Measurements from ENCODE around the gene RAB23. TPM values are rescaled to one million over a fixed set of nuclear protein-coding genes. Genes with fewer than 3 reads are reported as not detected.
"Not testable (repeated sequence)": the region's sequence is repeated elsewhere in the genome, so short reads cannot be mapped to it uniquely, and the experiment has no call there.

The RAB23 gene
- polyA plus RNA-seq, 2 donors = 1.4 to 5.3 TPM

GRCh38 chr6:57246307-57246706 lies 24.2 kb upstream of the RAB23 start:
- Histone ChIP-seq H3K27ac (ENCODE audit: low read depth in 2 of 2, low read length in 1 of 2) (no peak overlapping the region), H3K36me3 (ENCODE audit: control insufficient read depth in 2 of 2, insufficient read depth in 2 of 2, low read length in 1 of 2) (no peaks in the 10 kb centered on the region), H3K4me3 (ENCODE audit: low read depth in 1 of 2, low read length in 2 of 2) (no peak overlapping the region), H3K27me3 (ENCODE audit: control insufficient read depth in 1 of 2, insufficient read depth in 2 of 2, low read length in 2 of 2) (no peaks in the 10 kb centered on the region), H3K4me1 (ENCODE audit: control insufficient read depth in 2 of 2, insufficient read depth in 2 of 2, low read length in 1 of 2) (no peaks in the 10 kb centered on the region), H3K9me3 (ENCODE audit: control insufficient read depth in 2 of 2, insufficient read depth in 1 of 2, low read depth in 1 of 2, low read length in 1 of 2) (no peaks in the 10 kb centered on the region)
- 88 to 89% methylated on average over 6 of the region's 6 CpGs for WGBS, 2 donors

- H3K9me3 ChIP-seq (ENCODE audit: control insufficient read depth in 2 of 2, insufficient read depth in 1 of 2, low read depth in 1 of 2, low read length in 1 of 2) = no peaks in the 10 kb centered on the region
- no peak overlapping the region for H3K27ac ChIP-seq (ENCODE audit: low read depth in 2 of 2, low read length in 1 of 2)
Observed at GRCh38 chr6:57243954-57244353, 21.8 kb upstream of the RAB23 start.

DNA sequence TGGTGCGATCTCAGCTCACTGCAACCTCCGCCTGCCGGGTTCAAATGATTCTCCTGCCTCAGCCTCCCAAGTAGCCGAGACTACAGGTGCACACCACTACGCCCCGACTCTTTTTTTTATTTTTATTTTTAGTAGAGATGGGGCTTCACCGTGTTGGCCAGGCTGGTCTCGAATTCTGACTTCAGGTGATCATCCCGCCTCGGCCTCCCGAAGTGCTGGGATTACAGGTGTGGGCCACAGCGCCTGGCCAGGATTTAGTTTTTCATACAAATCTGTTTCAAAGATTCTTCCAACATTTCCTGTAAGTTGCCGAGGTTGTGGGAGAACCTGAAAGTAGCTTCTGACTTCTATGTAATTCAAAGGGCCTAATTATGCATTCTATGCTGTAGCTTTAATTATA lies 21.4 kb upstream of the RAB23 start:
- WGBS, 2 donors = 97 to 98% methylated on average over 13 of the region's 13 CpGs

More at GRCh38 chr6:57243954-57244353, 21.8 kb upstream of the RAB23 start:
- Histone ChIP-seq H3K36me3 (ENCODE audit: control insufficient read depth in 2 of 2, insufficient read depth in 2 of 2, low read length in 1 of 2) (no peaks in the 10 kb centered on the region), H3K4me3 (ENCODE audit: low read depth in 1 of 2, low read length in 2 of 2) (no peak overlapping the region), H3K4me1 (ENCODE audit: control insufficient read depth in 2 of 2, insufficient read depth in 2 of 2, low read length in 1 of 2) (no peaks in the 10 kb centered on the region), H3K27me3 (ENCODE audit: control insufficient read depth in 1 of 2, insufficient read depth in 2 of 2, low read length in 2 of 2) (no peaks in the 10 kb centered on the region)
- 93 to 94% methylated on average over 7 of the region's 7 CpGs for WGBS, 2 donors

DNA sequence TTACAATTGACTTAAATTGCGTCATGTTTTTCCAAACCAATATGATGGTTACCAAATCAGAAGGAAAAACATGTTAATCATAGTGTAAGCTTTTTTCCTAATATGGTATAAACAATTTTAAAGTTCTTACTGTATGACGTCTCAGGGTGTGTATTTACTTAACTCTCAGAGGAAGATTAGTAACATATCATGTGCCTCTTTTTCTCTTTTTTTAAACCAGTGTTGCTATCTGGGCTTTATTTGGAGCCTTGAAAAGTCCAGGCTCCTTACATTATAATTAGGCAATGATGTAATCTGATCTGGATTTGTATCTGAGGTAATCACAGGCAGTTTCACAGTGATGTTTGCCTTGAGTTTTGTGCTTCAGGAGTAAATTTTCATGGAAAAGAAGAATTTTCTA lies 20.4 kb upstream of the RAB23 start:
- WGBS, 2 donors = 7 to 16% methylated on average over 2 of the region's 2 CpGs
- Histone ChIP-seq H3K4me3 (ENCODE audit: low read depth in 1 of 2, low read length in 2 of 2) (no peak overlapping the region), H3K4me1 (ENCODE audit: control insufficient read depth in 2 of 2, insufficient read depth in 2 of 2, low read length in 1 of 2) (no peaks in the 10 kb centered on the region), H3K36me3 (ENCODE audit: control insufficient read depth in 2 of 2, insufficient read depth in 2 of 2, low read length in 1 of 2) (no peaks in the 10 kb centered on the region), H3K27ac (ENCODE audit: low read depth in 2 of 2, low read length in 1 of 2) (no peak overlapping the region), H3K9me3 (ENCODE audit: control insufficient read depth in 2 of 2, insufficient read depth in 1 of 2, low read depth in 1 of 2, low read length in 1 of 2) (no peaks in the 10 kb centered on the region), H3K27me3 (ENCODE audit: control insufficient read depth in 1 of 2, insufficient read depth in 2 of 2, low read length in 2 of 2) (no peaks in the 10 kb centered on the region)

More for the DNA sequence above, 21.4 kb upstream of the RAB23 start:
- H3K9me3 ChIP-seq (ENCODE audit: control insufficient read depth in 2 of 2, insufficient read depth in 1 of 2, low read depth in 1 of 2, low read length in 1 of 2); H3K4me1 ChIP-seq (ENCODE audit: control insufficient read depth in 2 of 2, insufficient read depth in 2 of 2, low read length in 1 of 2); H3K36me3 ChIP-seq (ENCODE audit: control insufficient read depth in 2 of 2, insufficient read depth in 2 of 2, low read length in 1 of 2); H3K4me3 ChIP-seq (ENCODE audit: low read depth in 1 of 2, low read length in 2 of 2); H3K27me3 ChIP-seq (ENCODE audit: control insufficient read depth in 1 of 2, insufficient read depth in 2 of 2, low read length in 2 of 2); H3K27ac ChIP-seq (ENCODE audit: low read depth in 2 of 2, low read length in 1 of 2): not testable (repeated sequence)

- no peaks in the 10 kb centered on the region for H3K36me3 ChIP-seq (ENCODE audit: control insufficient read depth in 2 of 2, insufficient read depth in 2 of 2, low read length in 1 of 2)
- 55 to 68% methylated on average over 2 of the region's 2 CpGs for WGBS, 2 donors
- H3K9me3 ChIP-seq (ENCODE audit: control insufficient read depth in 2 of 2, insufficient read depth in 1 of 2, low read depth in 1 of 2, low read length in 1 of 2) = no peaks in the 10 kb centered on the region
- no peak overlapping the region for H3K4me3 ChIP-seq (ENCODE audit: low read depth in 1 of 2, low read length in 2 of 2)
- H3K4me1 ChIP-seq (ENCODE audit: control insufficient read depth in 2 of 2, insufficient read depth in 2 of 2, low read length in 1 of 2) = no peaks in the 10 kb centered on the region
- H3K27ac ChIP-seq (ENCODE audit: low read depth in 2 of 2, low read length in 1 of 2) = no peak overlapping the region
- peaks cover 0 to 2% of the 10 kb centered on the region in 2 donors for H3K27me3 ChIP-seq (ENCODE audit: control insufficient read depth in 1 of 2, insufficient read depth in 2 of 2, low read length in 2 of 2)
Observed at GRCh38 chr6:57226221-57226620, 4.1 kb upstream of the RAB23 start.

GRCh38 chr6:57224769-57225515 lies 2.8 kb upstream of the RAB23 start:
- peaks cover 0 to 2% of the 10 kb centered on the region in 2 donors for H3K27me3 ChIP-seq (ENCODE audit: control insufficient read depth in 1 of 2, insufficient read depth in 2 of 2, low read length in 2 of 2)
- H3K4me1 ChIP-seq (ENCODE audit: control insufficient read depth in 2 of 2, insufficient read depth in 2 of 2, low read length in 1 of 2) = no peaks in the 10 kb centered on the region
- H3K9me3 ChIP-seq (ENCODE audit: control insufficient read depth in 2 of 2, insufficient read depth in 1 of 2, low read depth in 1 of 2, low read length in 1 of 2) = no peaks in the 10 kb centered on the region
- no peaks in the 10 kb centered on the region for H3K36me3 ChIP-seq (ENCODE audit: control insufficient read depth in 2 of 2, insufficient read depth in 2 of 2, low read length in 1 of 2)
- H3K4me3 ChIP-seq (ENCODE audit: low read depth in 1 of 2, low read length in 2 of 2) = no peak overlapping the region
- no peak overlapping the region for H3K27ac ChIP-seq (ENCODE audit: low read depth in 2 of 2, low read length in 1 of 2)
- 74 to 75% methylated on average over 1 of the region's 1 CpG for WGBS, 2 donors

DNA sequence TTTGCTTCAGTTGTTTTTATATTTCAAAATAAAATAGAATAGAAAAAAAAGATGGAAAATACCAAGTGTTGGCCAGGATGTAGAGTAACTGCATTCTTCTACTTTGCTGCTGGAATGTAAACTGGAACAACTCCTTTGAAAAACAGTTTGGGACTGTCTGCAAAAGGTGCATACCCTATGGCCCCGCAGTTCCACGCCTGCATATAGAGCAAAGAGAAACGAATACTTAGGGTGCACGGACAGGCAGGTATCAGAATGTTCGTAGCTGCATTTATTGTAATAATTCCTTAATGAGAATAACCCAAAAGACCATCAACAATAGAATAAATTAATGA lies 603 bp upstream of the RAB23 start:
- Histone ChIP-seq H3K4me1 (ENCODE audit: control insufficient read depth in 2 of 2, insufficient read depth in 2 of 2, low read length in 1 of 2) (no peaks in the 10 kb centered on the region), H3K27ac (ENCODE audit: low read depth in 2 of 2, low read length in 1 of 2) (peak overlapping the region in 1 of 2 donors; percentile 76), H3K4me3 (ENCODE audit: low read depth in 1 of 2, low read length in 2 of 2) (peak overlapping the region; percentile 86 to 95), H3K27me3 (ENCODE audit: control insufficient read depth in 1 of 2, insufficient read depth in 2 of 2, low read length in 2 of 2) (peaks cover 0 to 2% of the 10 kb centered on the region in 2 donors), H3K36me3 (ENCODE audit: control insufficient read depth in 2 of 2, insufficient read depth in 2 of 2, low read length in 1 of 2) (no peaks in the 10 kb centered on the region), H3K9me3 (ENCODE audit: control insufficient read depth in 2 of 2, insufficient read depth in 1 of 2, low read depth in 1 of 2, low read length in 1 of 2) (no peaks in the 10 kb centered on the region)
- WGBS, 2 donors = 21 to 22% methylated on average over 5 of the region's 5 CpGs

GRCh38 chr6:57221191-57221935 lies 744 bp downstream of the RAB23 start:
- no peaks in the 10 kb centered on the region for H3K36me3 ChIP-seq (ENCODE audit: control insufficient read depth in 2 of 2, insufficient read depth in 2 of 2, low read length in 1 of 2)
- no peaks in the 10 kb centered on the region for H3K4me1 ChIP-seq (ENCODE audit: control insufficient read depth in 2 of 2, insufficient read depth in 2 of 2, low read length in 1 of 2)
- peak overlapping the region; percentile 86 to 95 for H3K4me3 ChIP-seq (ENCODE audit: low read depth in 1 of 2, low read length in 2 of 2)
- no peaks in the 10 kb centered on the region for H3K9me3 ChIP-seq (ENCODE audit: control insufficient read depth in 2 of 2, insufficient read depth in 1 of 2, low read depth in 1 of 2, low read length in 1 of 2)
- peak overlapping the region; percentile 76 for H3K27ac ChIP-seq (ENCODE audit: low read depth in 2 of 2, low read length in 1 of 2)
- peaks cover 0 to 2% of the 10 kb centered on the region in 2 donors for H3K27me3 ChIP-seq (ENCODE audit: control insufficient read depth in 1 of 2, insufficient read depth in 2 of 2, low read length in 2 of 2)
- 1% methylated on average over 32 to 38 of the region's 38 CpGs for WGBS, 2 donors

DNA sequence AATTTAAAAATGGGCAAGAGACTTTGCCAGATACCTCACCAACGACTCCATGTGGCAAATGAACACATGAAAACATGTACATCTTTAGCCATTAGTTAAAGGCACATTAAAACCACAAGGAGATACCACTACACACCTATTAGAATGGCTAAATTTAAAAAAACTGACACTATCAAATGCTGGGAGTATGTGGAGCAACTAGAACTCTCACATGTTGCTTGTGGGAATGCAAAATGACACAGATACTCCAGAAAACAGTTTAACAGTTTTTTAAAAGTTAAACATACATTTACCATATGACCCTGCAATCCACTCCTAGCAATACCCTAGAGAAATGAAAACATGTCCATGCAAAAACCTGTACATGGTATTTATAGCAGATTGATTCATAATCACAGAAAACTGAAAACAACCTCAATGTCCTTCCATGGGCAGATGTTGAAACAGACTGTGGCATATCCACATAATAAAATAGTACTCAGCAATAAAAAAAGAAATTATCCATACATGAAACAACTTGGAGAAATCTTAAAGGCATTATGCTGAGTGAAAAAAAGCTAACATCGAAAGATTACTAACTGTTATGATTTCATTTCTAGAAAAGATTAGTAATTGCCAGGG lies 1.9 kb downstream of the RAB23 start:
- H3K4me3 ChIP-seq (ENCODE audit: low read depth in 1 of 2, low read length in 2 of 2) = no peak overlapping the region
- 89 to 91% methylated on average over 2 of the region's 2 CpGs for WGBS, 2 donors

More for the DNA sequence above, 1.9 kb downstream of the RAB23 start:
- H3K9me3 ChIP-seq (ENCODE audit: control insufficient read depth in 2 of 2, insufficient read depth in 1 of 2, low read depth in 1 of 2, low read length in 1 of 2) = no peaks in the 10 kb centered on the region
- H3K4me1 ChIP-seq (ENCODE audit: control insufficient read depth in 2 of 2, insufficient read depth in 2 of 2, low read length in 1 of 2) = no peaks in the 10 kb centered on the region
- H3K36me3 ChIP-seq (ENCODE audit: control insufficient read depth in 2 of 2, insufficient read depth in 2 of 2, low read length in 1 of 2) = no peaks in the 10 kb centered on the region
- H3K27ac ChIP-seq (ENCODE audit: low read depth in 2 of 2, low read length in 1 of 2) = no peak overlapping the region
- peaks cover 0 to 2% of the 10 kb centered on the region in 2 donors for H3K27me3 ChIP-seq (ENCODE audit: control insufficient read depth in 1 of 2, insufficient read depth in 2 of 2, low read length in 2 of 2)
